HCT116 (cell line): ENCODE data around the gene GTSF1L. TPM values are rescaled to one million over a fixed set of nuclear protein-coding genes. Genes with fewer than 3 reads are reported as not detected.

Source experiments
- ATAC-seq: fragments of 200-7000 bp; cut with Tn5 transposase; 2 replicates; pipeline ENCODE4 v1.9.1; 2020; ENCODE audit warnings: mild to moderate bottlenecking, moderate library complexity
- BruUV-seq: library from RNA; stranded (reverse); fragments of 400-500 nt; replicated peaks from 2 replicates; lab custom pipeline; 2021; lab: Mats Ljungman, UMichigan
- CTCF ChIA-PET: fragments of 300-600 bp; sonication (Branson Sonifier 250); formaldehyde crosslinking; loops from one replicate; lab custom pipeline; 2021; ENCODE audit warnings: antibody characterized with exemption; lab: Charles Lee
- POLR2A ChIA-PET: fragments of 300-600, 350-600 bp; sonication (Branson Sonifier 250); formaldehyde crosslinking; loops from one replicate; lab custom pipeline; 2021; ENCODE audit warnings: antibody characterized with exemption; lab: Charles Lee
- RAD21 ChIA-PET, 2 experiments: fragments of 300-600 bp; sonication (Branson Sonifier 250); formaldehyde crosslinking; loops; one replicate each; lab custom pipeline; 2023; ENCODE audit warnings: low total read pairs in 2 of 2; ENCODE audit not compliant: uncharacterized antibody in 2 of 2, unreplicated experiment in 2 of 2, low non-redundant PET in 1 of 2; lab: Charles Lee
- DNase-seq: peaks from one replicate; pipeline ENCODE4 v3.0.0-alpha.2; 2010; ENCODE audit warnings: low read depth, low spot score
- H2AFZ ChIP-seq: fragments of 200-600 bp; shearing (Covaris generic), sonication (generic); 2 replicates; pipeline ENCODE4 v1.6.1; 2017; ENCODE audit warnings: low read depth, mixed run types, mixed read lengths, antibody characterized with exemption, low read length; ENCODE audit not compliant: poor library complexity, severe bottlenecking
- H3K27ac ChIP-seq: 2 replicates; pipeline ENCODE4 v1.5.1; 2012; ENCODE audit warnings: low read depth, low read length
- H3K27me3 ChIP-seq: fragments of 200-600 bp; sonication (generic); 2 replicates; pipeline ENCODE4 v1.6.1; 2016; ENCODE audit warnings: mixed run types, low read length, mixed read lengths; ENCODE audit not compliant: insufficient read depth
- H3K36me3 ChIP-seq, 2 experiments: fragments of 200-500 bp in 1 of 2; fragments of 200-600 bp in 1 of 2; sonication (Bioruptor generic) in 1 of 2; sonication (generic) in 1 of 2; 2 replicates each; pipeline versions ENCODE4 v1.5.1 to v1.6.1; 2014 to 2016; ENCODE audit warnings: low read length in 2 of 2, inconsistent platforms in 1 of 2, mixed read lengths in 1 of 2, mixed run types in 1 of 2; ENCODE audit not compliant: insufficient read depth in 2 of 2, control insufficient read depth in 1 of 2
- H3K4me1 ChIP-seq, 2 experiments: fragments of 200-600 bp in 1 of 2; sonication (generic) in 1 of 2; 2 replicates each; pipeline versions ENCODE4 v1.5.1 to v1.6.1; 2012 to 2017; ENCODE audit warnings: low read length in 2 of 2, inconsistent platforms in 1 of 2, mild to moderate bottlenecking in 1 of 2, mixed read lengths in 1 of 2, mixed run types in 1 of 2, moderate library complexity in 1 of 2; ENCODE audit not compliant: insufficient read depth in 2 of 2, control insufficient read depth in 1 of 2
- H3K4me2 ChIP-seq: fragments of 200-600 bp; sonication (generic); 2 replicates; pipeline ENCODE4 v1.6.1; 2017; ENCODE audit warnings: mixed run types, low read length, mixed read lengths
- H3K4me3 ChIP-seq, 2 experiments: fragments of 200-600 bp in 1 of 2; sonication (generic) in 1 of 2; replicated peaks in 1 of 2; 2 replicates each; pipeline ENCODE4 v1.5.1; 2011 to 2016; ENCODE audit warnings: low read length in 2 of 2, control low read depth in 1 of 2, low read depth in 1 of 2, mild to moderate bottlenecking in 1 of 2, mixed read lengths in 1 of 2, mixed run types in 1 of 2
- H3K79me2 ChIP-seq: fragments of 200-600 bp; sonication (generic); 2 replicates; pipeline ENCODE4 v1.6.1; 2017; ENCODE audit warnings: mild to moderate bottlenecking, mixed run types, low read length, moderate library complexity, mixed read lengths; ENCODE audit not compliant: insufficient read depth
- H3K9ac ChIP-seq: fragments of 200-600 bp; sonication (generic); 2 replicates; pipeline ENCODE4 v1.6.1; 2016; ENCODE audit warnings: low read length, mixed read lengths
- H3K9me2 ChIP-seq: fragments of 200-600 bp; sonication (generic), shearing (Covaris generic); 2 replicates; pipeline ENCODE4 v1.6.1; 2017; ENCODE audit warnings: mixed run types, mild to moderate bottlenecking, moderate library complexity; ENCODE audit not compliant: insufficient read depth
- H3K9me3 ChIP-seq, 2 experiments: fragments of 200-500 bp in 1 of 2; fragments of 200-600 bp in 1 of 2; sonication (Bioruptor generic) in 1 of 2; sonication (generic) in 1 of 2; 2 replicates each; pipeline ENCODE4 v1.6.1; 2014 to 2017; ENCODE audit warnings: low read length in 2 of 2, mixed read lengths in 2 of 2, inconsistent platforms in 1 of 2, low read depth in 1 of 2, mild to moderate bottlenecking in 1 of 2, mixed run types in 1 of 2, moderate library complexity in 1 of 2; ENCODE audit not compliant: control insufficient read depth in 1 of 2, insufficient read depth in 1 of 2
- H4K20me1 ChIP-seq: fragments of 200-600 bp; sonication (generic), shearing (Covaris generic); 2 replicates; pipeline ENCODE4 v1.6.1; 2017; ENCODE audit warnings: mixed run types, mild to moderate bottlenecking, moderate library complexity; ENCODE audit not compliant: insufficient read depth
- ATF3 ChIP-seq: IDR thresholded peaks from 2 replicates; pipeline ENCODE4 v1.6.1; 2012
- CBX3 ChIP-seq: IDR thresholded peaks from 2 replicates; pipeline ENCODE4 v1.6.1; 2012; ENCODE audit warnings: low read depth
- ELF1 ChIP-seq: IDR thresholded peaks from 2 replicates; pipeline ENCODE4 v1.6.1; 2012; ENCODE audit warnings: low read depth, borderline replicate concordance
- EZH2phosphoT487 ChIP-seq: fragments of 200-600 bp; IDR thresholded peaks from 2 replicates; pipeline ENCODE4 v1.6.1; 2018; ENCODE audit warnings: antibody characterized with exemption, borderline replicate concordance
- JUND ChIP-seq: IDR thresholded peaks from 2 replicates; pipeline ENCODE4 v1.6.1; 2012
- MAX ChIP-seq: IDR thresholded peaks from 2 replicates; pipeline ENCODE4 v1.6.1; 2012
- POLR2A ChIP-seq: IDR thresholded peaks from 2 replicates; pipeline ENCODE4 v1.7.0; 2011; ENCODE audit warnings: borderline replicate concordance; ENCODE audit not compliant: insufficient read depth, insufficient read length; ENCODE audit errors: extremely low read depth
- SIN3A ChIP-seq: IDR thresholded peaks from 2 replicates; pipeline ENCODE4 v1.6.1; 2012; ENCODE audit warnings: low read depth
- YY1 ChIP-seq: IDR thresholded peaks from 2 replicates; pipeline ENCODE4 v1.6.1; 2011; ENCODE audit warnings: low read length, low read depth, moderate library complexity, mild to moderate bottlenecking; ENCODE audit not compliant: insufficient replicate concordance; ENCODE audit errors: extremely low read depth
- ZBTB33 ChIP-seq: IDR thresholded peaks from 2 replicates; pipeline ENCODE4 v1.6.1; 2011; ENCODE audit warnings: mild to moderate bottlenecking, low read length, moderate library complexity; ENCODE audit not compliant: insufficient replicate concordance; ENCODE audit errors: extremely low read depth
- intact Hi-C: fragments of 100-400 bp; cut with micrococcal nuclease; formaldehyde crosslinking; loops from 2 replicates; pipeline ENCODE4 v1.10.0; 2022
- total RNA-seq: library from RNA; stranded (reverse); gene quantifications from one replicate; pipeline ENCODE4 v1.2.1, GENCODE V29; 2021; ENCODE audit not compliant: unreplicated experiment

Gene GTSF1L
- total RNA-seq, 1 experiment from 2014 or later, result not detected

- Histone ChIP-seq H3K4me3 (no peak overlapping the region), H4K20me1 (no peaks in the 10 kb centered on the region), H3K36me3 (peaks cover 10 to 11% of the 10 kb centered on the region in 2 experiments; a peak in 1 of 4 replicates), H3K27me3 (no peaks in the 10 kb centered on the region), H3K9ac (no peak overlapping the region), H3K9me2 (no peaks in the 10 kb centered on the region), H3K79me2 (no peaks in the 10 kb centered on the region), H3K27ac (no peak overlapping the region), H2AFZ (no peak overlapping the region), H3K4me2 (no peak overlapping the region), H3K4me1 (no peaks in the 10 kb centered on the region), H3K9me3 (no peaks in the 10 kb centered on the region)
- no peak for DNase-seq
- ATAC-seq, result no peak
- TF ChIP-seq MAX (no peak), EZH2phosphoT487 (no peak), ELF1 (no peak), SIN3A (no peak), POLR2A (no peak)
- ChIA-PET CTCF (interaction anchor here (1.2 kb wide), 1 partner anchor 25 kb away, joined by 4 read pairs; no protein-coding TSS in a partner anchor), RAD21 (no interaction called here), POLR2A (no interaction called here)
- no TSS peak for BruUV-seq
- intact Hi-C loops, result no loop called here
Measured at GRCh38 chr20:43717616-43717995, 9.2 kb downstream of the GTSF1L start.

- Histone ChIP-seq H2AFZ (no peak overlapping the region), H3K4me2 (no peak overlapping the region), H3K9me2 (no peaks in the 10 kb centered on the region), H3K27me3 (no peaks in the 10 kb centered on the region), H3K4me3 (no peak overlapping the region), H3K4me1 (no peaks in the 10 kb centered on the region), H3K36me3 (peaks cover 10 to 11% of the 10 kb centered on the region in 2 experiments; a peak in 1 of 4 replicates), H3K27ac (no peak overlapping the region), H3K9me3 (no peaks in the 10 kb centered on the region), H3K79me2 (no peaks in the 10 kb centered on the region), H3K9ac (no peak overlapping the region), H4K20me1 (no peaks in the 10 kb centered on the region)
- CTCF ChIA-PET, result interaction anchor here (1.1 to 1.2 kb wide), 2 partner anchors 25 kb away, joined by 3 to 4 read pairs; no protein-coding TSS in a partner anchor
- POLR2A ChIA-PET, result no interaction called here
- no TSS peak for BruUV-seq
- RAD21 ChIA-PET, result no interaction called here
- ATAC-seq (0 out of 2 replicates have a peak, but pooled peaks have one; percentile 28), DNase-seq (no peak)
- intact Hi-C loops, result no loop called here
- TF ChIP-seq ZBTB33, result no peak
- no peak for TF ChIP-seq ELF1
- no peak for TF ChIP-seq CBX3
- TF ChIP-seq YY1, result no peak
- no peak for TF ChIP-seq JUND
- TF ChIP-seq ATF3, result no peak
Measured at GRCh38 chr20:43716757-43717615, 9.8 kb downstream of the GTSF1L start.
